Hepatic stellate cell (primary cell): Measurements from ENCODE around the gene MRGPRF.

ENCODE experiments used
- DNase-seq: peaks from one replicate; pipeline ENCODE4 v3.0.0; 2011; ENCODE audit warnings: low spot score

The MRGPRF gene

DNA sequence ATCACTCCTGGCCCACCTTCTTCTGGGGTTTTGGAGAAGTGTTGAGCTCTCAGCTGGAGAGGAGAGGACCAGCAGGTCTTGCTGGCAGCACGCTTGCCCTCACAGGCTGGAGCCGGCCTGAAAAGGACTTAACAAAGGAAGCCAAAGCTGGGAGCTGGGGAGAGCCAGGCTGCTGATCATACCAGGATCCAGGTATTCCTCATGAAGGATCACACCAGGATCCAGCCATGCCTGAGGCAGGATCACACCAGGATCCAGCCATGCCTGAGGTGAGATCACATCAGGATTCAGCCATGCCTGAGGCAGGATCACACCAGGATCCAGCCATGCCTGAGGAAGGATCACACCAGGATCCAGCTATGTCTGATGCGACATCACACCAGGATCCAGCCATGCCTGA lies 49.3 kb downstream of the MRGPRF start:
- DNase-seq = no peak

DNA sequence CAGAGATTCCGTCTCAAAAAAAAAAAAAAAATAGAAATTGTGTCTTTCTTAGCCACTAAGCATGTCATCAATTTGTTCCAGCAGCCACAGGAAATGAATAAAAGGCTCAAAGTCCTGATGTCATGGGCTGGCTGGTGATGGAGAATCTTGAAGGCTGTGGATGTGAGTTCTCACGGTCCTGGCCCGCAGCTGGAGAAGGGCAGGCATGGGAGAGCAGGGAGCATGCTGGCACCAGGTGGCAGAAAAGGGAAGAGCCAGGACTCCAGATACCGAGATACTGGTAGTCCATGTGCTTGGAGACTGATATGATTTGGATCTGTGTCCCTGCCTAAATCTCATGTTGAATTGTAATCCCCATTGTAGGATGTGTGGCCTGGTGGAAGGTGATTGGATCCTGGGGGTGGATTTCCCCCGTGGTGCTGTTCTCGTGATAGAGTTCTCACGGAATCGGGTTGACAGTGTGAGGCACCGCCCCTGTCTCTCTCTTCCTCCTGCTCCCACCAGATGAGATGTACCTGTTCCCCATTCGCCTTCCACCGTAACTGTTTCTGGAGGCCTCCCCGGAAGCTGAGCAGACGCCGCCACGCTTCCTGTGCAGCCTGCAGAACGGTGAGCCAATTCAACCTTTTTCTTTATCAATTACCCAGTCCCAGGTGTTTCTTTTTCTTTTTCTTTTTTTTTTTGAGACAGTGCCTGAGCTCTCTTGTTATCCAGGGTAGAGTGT lies 50.4 kb downstream of the MRGPRF start:
- no peak for DNase-seq

DNA sequence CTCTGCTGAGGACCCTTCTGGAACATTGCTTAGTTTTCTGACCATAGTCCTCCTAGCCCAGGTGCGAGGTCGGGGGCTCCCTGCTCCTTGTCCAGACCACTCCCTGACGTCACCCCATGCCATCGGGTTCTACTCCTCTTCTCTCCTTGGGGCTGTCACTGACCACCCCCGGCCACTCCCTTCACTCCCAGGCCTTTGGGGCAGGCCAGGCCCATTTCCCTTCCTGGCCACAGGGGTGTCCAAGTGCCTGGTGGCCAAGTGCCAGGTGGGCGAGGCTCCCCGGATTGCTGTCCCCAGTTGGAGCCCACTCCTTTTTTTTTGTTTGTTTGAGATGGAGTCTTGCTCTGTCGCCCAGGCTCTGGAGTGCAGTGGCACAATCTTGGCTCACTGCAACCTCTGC lies 51.8 kb downstream of the MRGPRF start:
- no peak for DNase-seq

DNA sequence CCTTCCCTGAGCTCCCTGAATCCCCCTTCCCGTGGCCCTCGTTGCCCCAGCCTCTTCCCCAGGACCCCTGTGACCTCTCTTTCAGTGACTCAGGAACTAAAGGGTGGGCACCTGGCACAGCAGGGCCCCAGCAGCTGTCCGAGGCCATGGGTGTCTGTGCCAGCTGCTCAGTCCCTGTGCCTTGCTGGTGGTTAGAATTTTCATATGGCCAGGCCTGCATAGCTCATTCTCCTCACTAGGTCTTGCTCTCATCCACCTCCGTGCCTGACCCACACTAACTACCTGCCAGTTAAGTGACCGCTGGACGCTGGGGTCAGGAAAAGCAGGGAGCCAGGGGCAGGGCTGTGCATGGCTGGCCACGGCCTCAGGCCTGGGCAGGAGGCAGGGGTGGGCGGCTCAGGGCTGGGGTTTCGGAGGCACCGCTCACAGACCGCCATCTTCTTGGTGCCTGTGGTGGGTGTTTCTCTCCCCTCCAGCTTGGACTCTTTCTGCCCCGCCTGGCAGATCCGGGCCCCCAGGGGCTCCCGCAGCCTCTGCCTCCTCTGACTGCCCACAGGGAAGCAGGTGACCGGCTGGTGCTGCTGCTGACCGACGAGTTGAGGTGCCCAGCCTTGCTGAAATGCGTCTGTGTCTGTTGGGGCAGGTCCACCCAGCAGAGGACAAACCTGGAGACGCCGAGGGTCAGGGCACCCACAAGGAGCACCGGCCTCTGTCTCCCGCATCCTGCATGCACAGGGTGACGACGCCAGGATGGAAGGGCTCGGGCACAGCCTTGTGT lies 52.6 kb downstream of the MRGPRF start:
- DNase-seq = no peak

DNA sequence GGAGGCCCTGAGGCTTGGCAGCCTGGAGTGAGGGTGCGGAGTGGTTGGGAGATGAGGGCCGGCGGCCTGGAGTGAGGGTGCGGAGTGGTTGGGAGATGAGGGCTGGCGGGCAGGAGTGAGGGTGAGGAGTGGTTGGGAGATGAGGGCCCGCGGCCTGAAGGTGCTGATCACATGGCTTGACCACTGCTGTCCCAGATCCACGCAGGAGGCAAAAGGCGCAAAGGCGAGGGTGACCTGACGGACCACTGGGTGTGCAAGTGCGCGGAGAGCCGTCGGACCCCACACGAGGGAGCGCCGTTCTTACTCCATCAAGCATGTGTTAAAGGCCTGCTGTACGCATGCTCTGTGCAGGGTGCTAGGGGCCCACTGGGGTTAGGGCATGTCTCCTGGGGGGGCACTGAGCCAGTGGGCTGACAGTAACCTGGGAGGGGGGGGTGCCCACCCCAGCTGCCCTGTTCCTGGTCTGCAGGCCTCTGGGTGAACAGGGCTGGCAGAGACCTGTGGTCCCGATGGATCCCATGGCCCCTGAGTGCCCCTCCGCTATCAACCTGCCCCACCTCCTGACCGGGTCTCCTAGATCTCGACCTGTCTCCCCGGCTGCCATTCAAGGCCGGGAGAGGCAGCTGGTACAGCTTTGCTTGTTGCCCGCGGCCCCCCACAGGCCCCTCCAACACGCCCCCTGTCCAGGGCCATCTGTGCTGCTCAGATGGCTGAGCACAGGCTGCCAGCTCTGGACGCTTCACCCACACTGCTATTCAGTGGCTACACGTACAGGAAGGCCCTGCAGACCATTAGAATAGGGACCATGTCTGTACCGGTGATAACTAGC lies 53.4 kb downstream of the MRGPRF start:
- DNase-seq = no peak

DNA sequence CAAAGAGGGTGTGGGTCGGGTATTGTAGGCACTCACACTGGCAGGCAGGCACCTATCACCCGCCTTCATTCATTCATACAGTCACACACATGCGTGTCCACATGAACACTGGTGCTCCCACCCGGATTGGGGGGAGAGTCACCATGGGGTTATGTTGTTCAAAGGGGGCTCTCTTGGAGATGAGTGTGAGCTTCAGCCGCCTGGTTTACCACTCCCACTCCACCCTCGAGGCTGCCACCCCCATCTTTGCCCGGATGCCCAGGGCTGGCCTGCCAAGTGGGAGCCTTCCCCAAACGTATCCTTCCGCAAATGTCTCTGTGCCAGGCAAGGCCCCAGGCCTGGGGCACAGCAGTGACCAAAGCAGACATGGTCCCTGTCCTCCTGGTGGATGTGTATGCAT lies 54.8 kb downstream of the MRGPRF start:
- DNase-seq = no peak

DNA sequence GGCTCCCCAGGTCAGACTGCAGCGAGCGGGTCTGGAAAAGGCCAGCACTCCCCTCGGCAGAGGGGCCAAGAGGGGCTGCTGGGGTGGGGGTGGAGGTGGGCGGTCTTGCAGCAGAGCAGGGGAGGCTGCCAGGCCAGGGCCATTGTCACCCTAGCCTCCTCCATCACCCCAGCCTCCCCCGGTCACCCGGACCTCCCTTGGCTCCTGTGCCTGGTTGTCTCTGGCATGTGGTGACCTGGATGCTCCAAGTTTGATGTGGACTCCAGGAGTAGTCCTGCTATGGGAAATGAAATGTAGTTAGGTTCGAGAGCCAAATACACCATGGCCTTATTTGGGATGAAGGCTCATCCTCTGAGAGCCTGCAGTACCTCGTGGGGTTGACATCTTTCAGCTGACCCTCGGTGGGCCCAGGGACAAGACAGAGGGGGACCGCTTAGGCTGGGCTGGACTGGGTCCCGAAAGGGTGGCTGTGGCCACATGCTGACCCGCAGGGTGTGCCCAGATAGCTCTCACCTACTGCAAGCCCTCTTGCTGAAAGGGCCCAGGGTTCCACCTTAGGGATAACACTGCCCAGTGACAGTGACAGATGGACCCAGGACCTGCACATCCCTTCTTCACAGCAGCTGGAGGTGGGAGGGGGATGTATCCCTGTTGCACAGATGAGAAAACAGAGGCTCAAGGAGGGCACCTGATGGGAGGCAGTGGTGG lies 56.3 kb downstream of the MRGPRF start:
- DNase-seq = no peak

DNA sequence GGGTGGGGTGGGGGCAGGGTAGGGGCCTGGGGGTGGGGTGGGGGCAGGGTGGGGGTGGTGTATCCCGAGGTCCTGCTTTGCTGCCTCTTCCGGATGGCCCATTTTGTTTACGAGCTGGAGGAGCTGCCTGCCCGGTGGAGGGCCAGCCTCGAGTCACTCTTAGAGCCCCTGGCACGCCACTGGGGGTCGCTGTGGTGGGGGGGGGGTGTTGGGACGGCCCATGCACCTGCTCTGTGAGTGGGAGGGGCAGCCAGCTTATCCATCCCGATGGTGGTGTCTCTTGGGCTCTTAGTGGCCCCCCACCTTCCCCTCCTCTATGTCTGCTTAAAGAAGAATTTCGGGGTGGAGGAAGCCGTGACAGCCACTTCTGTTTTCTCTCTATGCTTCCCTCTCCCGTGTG lies 56.9 kb downstream of the MRGPRF start:
- DNase-seq = peak; percentile 47

DNA sequence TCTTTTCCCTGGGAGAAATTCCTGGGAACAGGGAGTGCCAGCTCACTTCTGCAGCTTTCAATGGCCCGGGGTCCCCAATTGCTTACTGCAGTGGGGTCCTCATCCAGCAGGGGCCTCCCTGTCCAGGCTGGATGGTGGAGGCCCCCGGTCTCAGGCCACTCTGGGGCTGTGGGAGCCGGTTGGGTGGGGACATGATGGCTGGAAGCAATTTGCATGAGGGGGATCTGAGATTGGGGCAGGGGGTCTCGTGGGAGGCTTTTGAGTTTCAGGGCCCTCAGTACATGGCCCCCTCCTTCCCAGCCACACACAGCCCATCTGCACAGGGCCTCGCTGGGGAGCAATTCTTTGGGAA lies 57.5 kb downstream of the MRGPRF start:
- DNase-seq = no peak

DNA sequence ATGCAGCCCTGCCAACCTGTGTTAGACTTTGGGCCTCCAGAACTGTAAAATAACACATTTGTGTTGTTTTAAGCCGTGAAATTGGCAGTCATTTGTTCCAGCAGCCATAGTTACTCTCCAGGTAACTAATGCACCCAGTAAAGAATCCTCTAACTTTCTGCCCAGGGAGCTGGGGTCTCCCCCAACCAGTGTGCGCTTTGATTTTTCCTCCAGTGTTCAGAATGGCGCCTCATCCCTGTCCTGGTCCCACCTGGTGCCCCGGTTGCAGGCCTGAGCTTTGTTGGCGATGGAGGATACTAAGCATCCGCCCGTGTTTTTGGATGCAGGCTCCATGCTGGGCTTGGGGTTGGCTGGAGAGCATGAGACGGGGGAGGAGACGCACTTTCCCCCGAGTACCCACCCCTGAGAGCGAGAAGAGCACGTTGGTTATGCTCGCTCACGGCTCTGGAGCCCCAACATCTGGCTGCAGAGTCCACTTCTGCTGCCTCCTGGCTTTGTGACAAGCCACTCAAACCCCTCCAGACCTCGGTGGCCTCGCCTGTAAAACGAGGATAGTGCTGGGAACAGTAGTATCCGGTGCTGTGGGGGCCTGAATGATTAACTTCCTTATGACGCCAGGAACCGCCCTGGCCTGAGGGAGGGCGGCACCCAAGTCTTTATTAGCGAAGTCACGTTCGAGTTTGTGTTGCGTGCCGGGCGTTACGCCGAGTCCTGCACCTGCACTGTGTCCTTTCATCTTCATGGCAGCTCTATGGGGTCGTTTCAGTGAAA lies 58.0 kb downstream of the MRGPRF start:
- peak; percentile 63 for DNase-seq
